ENCODE data around the gene SUN5. TPM values are rescaled to one million over a fixed set of nuclear protein-coding genes. Genes with fewer than 3 reads are reported as not detected.
A peak's percentile ranks its signal among the peaks of the same experiment; 100 is the strongest.

SUN5 gene
- total RNA-seq, 1 donor, result not detected

GRCh38 chr20:33005132-33005566 lies 916 bp upstream of the SUN5 start:
- peak; percentile 43 for TF ChIP-seq CTCF (IDR thresholded peaks at IDR 0.05; ENCODE audit: insufficient read depth, low read depth, low read length)
- no peak overlapping the region for H3K4me3 ChIP-seq (ENCODE audit: low read depth, low read length)
- DNase-seq (ENCODE audit: low read depth), result no peak

GRCh38 chr20:33002087-33002808 lies 2.0 kb downstream of the SUN5 start:
- no peak for DNase-seq (ENCODE audit: low read depth)

DNA sequence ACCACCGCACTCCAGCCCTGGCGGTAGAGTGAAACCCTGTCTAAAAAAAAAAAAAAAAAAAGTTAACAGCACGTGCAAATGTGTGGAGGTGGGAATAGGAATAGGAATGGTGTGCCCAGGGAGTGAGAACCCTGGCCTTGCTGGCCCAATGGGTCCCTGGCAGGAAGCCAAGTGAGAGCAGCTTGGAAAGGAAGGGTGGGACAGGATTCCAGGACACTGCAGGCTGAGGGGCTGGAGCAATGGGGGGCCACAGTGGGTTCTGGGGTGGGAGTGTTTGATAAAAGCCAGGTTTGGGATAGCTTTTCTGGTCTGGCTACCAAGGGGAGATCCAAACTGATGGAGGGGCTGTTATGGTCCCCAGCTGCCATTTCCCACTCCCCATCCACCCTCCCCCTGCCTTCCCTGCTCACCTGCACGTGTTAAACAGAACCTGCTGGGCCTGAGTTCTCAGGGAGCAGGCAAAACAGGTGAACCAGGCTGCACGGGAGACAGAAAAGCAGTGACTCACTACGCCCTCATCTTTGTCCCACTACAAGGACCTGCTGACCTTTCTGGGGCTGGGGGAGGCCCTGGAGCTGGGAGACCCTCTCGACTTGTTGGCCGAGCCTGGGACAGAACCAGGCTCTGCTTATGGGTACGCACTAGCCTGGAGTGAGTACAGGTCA lies 3.3 kb downstream of the SUN5 start:
- H3K4me3 ChIP-seq (ENCODE audit: low read depth, low read length), result no peak overlapping the region
- no peak for DNase-seq (ENCODE audit: low read depth)
- TF ChIP-seq CTCF (IDR thresholded peaks at IDR 0.05; ENCODE audit: insufficient read depth, low read depth, low read length), result no peak

More at GRCh38 chr20:33002087-33002808, 2.0 kb downstream of the SUN5 start:
- no peak overlapping the region for H3K4me3 ChIP-seq (ENCODE audit: low read depth, low read length)
- TF ChIP-seq CTCF (IDR thresholded peaks at IDR 0.05; ENCODE audit: insufficient read depth, low read depth, low read length), result no peak

GRCh38 chr20:32999603-33000250 lies 4.5 kb downstream of the SUN5 start:
- peak; percentile 24 for DNase-seq (ENCODE audit: low read depth)
- no peak overlapping the region for H3K4me3 ChIP-seq (ENCODE audit: low read depth, low read length)
- TF ChIP-seq CTCF (IDR thresholded peaks at IDR 0.05; ENCODE audit: insufficient read depth, low read depth, low read length), result no peak

DNA sequence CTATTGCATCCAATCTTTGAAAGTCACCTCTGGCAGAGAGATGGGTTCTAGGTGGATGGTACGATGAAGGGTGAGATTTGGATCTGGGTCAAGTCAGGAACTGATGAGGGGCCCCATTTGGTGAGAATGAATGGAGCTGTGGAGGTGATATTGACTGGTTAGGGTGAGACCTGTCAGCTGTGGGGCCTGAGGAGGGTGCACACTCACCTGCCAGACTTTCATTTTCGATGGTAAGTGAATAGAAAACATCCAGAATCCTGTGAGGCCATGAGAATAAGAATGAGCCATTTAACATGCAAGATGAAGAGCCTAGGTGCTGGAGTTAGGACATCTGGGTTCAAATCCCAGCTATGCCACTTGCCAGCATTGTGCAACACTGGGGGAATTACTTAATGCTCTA lies 6.8 kb downstream of the SUN5 start:
- TF ChIP-seq CTCF (IDR thresholded peaks at IDR 0.05; ENCODE audit: insufficient read depth, low read depth, low read length), result no peak
- H3K4me3 ChIP-seq (ENCODE audit: low read depth, low read length), result no peak overlapping the region
- DNase-seq (ENCODE audit: low read depth), result no peak

- TF ChIP-seq CTCF (IDR thresholded peaks at IDR 0.05; ENCODE audit: insufficient read depth, low read depth, low read length), result no peak
- no peak overlapping the region for H3K4me3 ChIP-seq (ENCODE audit: low read depth, low read length)
- DNase-seq (ENCODE audit: low read depth), result no peak
These were observed 8.4 kb downstream of the SUN5 start for GRCh38 chr20:32995802-32996201.
